Fibroblast of lung (primary cell): Measurements from ENCODE around the gene GSTT2.
"Not testable (repeated sequence)": the region's sequence is repeated elsewhere in the genome, so short reads cannot be mapped to it uniquely, and the experiment has no call there.

Source experiments
- CTCF ChIP-seq, 2 donors: IDR thresholded peaks in 1 of 2; conservative IDR thresholded peaks in 1 of 2; 1 replicate in 1 of 2; 2 replicates in 1 of 2; pipeline ENCODE4 v1.5.1; 2011 to 2012; ENCODE audit warnings: low read length in 2 of 2, control low read depth in 1 of 2, inconsistent platforms in 1 of 2, low read depth in 1 of 2, mild to moderate bottlenecking in 1 of 2
- EZH2 ChIP-seq: IDR thresholded peaks from 2 replicates; pipeline ENCODE4 v1.5.1; 2012; ENCODE audit warnings: low read length, control low read depth, mild to moderate bottlenecking; ENCODE audit errors: missing control alignments

- TF ChIP-seq CTCF (conservative IDR thresholded peaks at IDR 0.05 in 1 of 2, IDR thresholded peaks at IDR 0.05 in 1 of 2; ENCODE audit: low read depth in 1 of 2, low read length in 2 of 2); EZH2: not testable (repeated sequence)
Measured at GRCh38 chr22:23993581-23994177, 13.7 kb downstream of the GSTT2 start.
